GM15510 (cell line): Measurements from ENCODE around the gene FNDC1.

Experiments
- POLR2A ChIP-seq: IDR thresholded peaks from 3 replicates; pipeline ENCODE4 v1.6.1; 2011; ENCODE audit warnings: borderline replicate concordance; ENCODE audit not compliant: insufficient read length; ENCODE audit errors: extremely low read depth

Gene FNDC1

GRCh38 chr6:159214281-159214680 is 45.1 kb downstream of the FNDC1 start:
- no peak for TF ChIP-seq POLR2A

GRCh38 chr6:159217595-159218275 is 48.5 kb downstream of the FNDC1 start:
- no peak for TF ChIP-seq POLR2A

GRCh38 chr6:159220093-159220492 is 50.9 kb downstream of the FNDC1 start:
- no peak for TF ChIP-seq POLR2A

GRCh38 chr6:159221486-159222170 is 52.4 kb downstream of the FNDC1 start:
- TF ChIP-seq POLR2A = no peak

- no peak for TF ChIP-seq POLR2A
Observed at GRCh38 chr6:159224452-159224851, 55.3 kb downstream of the FNDC1 start.

- TF ChIP-seq POLR2A = no peak
Observed at GRCh38 chr6:159229651-159230051, 60.5 kb downstream of the FNDC1 start.

- TF ChIP-seq POLR2A = no peak
Observed at GRCh38 chr6:159232106-159232645, 63.0 kb downstream of the FNDC1 start.

- TF ChIP-seq POLR2A = no peak
Observed at GRCh38 chr6:159232751-159233150, 63.6 kb downstream of the FNDC1 start.

- TF ChIP-seq POLR2A = no peak
Observed at GRCh38 chr6:159233365-159234101, 64.3 kb downstream of the FNDC1 start.

GRCh38 chr6:159234102-159234553 is 64.9 kb downstream of the FNDC1 start:
- TF ChIP-seq POLR2A = no peak

- no peak for TF ChIP-seq POLR2A
Observed at GRCh38 chr6:159238920-159239558, 69.8 kb downstream of the FNDC1 start.

GRCh38 chr6:159249128-159249527 is 79.9 kb downstream of the FNDC1 start:
- no peak for TF ChIP-seq POLR2A

- TF ChIP-seq POLR2A = no peak
Observed at GRCh38 chr6:159249752-159250151, 80.6 kb downstream of the FNDC1 start.

- no peak for TF ChIP-seq POLR2A
Observed at GRCh38 chr6:159250633-159251032, 81.4 kb downstream of the FNDC1 start.
